A549 treated with CORT108297 at 1 μM for 4 hours (cell line): ENCODE results near the gene ENHO. TPM values are rescaled to one million over a fixed set of nuclear protein-coding genes. Genes with fewer than 3 reads are reported as not detected.

Source experiments
- total RNA-seq: library from RNA; stranded (reverse); fragments of 200-300 nt; extraction: Qiagen RNA extraction; gene quantifications from 5 replicates; pipeline ENCODE4 v1.2.3, GENCODE V29; 2022

ENHO gene
- 0.82 to 2.8 TPM (median 2.4 TPM) in 5 replicates for total RNA-seq

GRCh38 chr9:34522971-34523797 is at the start of gene ENHO:
Gene ENHO (minus strand): TSS chr9:34522990. CDS start chr9:34521695, 1,295 bp downstream.

Other genes starting within 250 kb of the ENHO start
- 3.0 to 3.7 TPM (median 3.3 TPM) in 5 replicates for gene KIF24, start 193.7 kb downstream of the ENHO start, total RNA-seq
- gene NUDT2, start 193.4 kb downstream of the ENHO start, total RNA-seq = 22.9 to 25.1 TPM (median 23.8 TPM) in 5 replicates
- 3.1 to 5.1 TPM (median 4.5 TPM) in 5 replicates for gene MYORG, start 146.1 kb downstream of the ENHO start, total RNA-seq
- 13.9 to 18.4 TPM (median 16.8 TPM) in 5 replicates for gene FAM219A, start 64.4 kb downstream of the ENHO start, total RNA-seq
- 0.07 to 0.21 TPM (median 0.12 TPM) in 5 replicates for gene DNAI1, start 64.2 kb downstream of the ENHO start, total RNA-seq
- 0.07 to 0.13 TPM (median 0.11 TPM) in 5 replicates for gene CNTFR, start 66.7 kb upstream of the ENHO start, total RNA-seq
- 35.1 to 50.0 TPM (median 48.2 TPM) in 5 replicates for gene RPP25L, start 89.1 kb upstream of the ENHO start, total RNA-seq
- 98.4 to 114 TPM (median 111 TPM) in 5 replicates for gene DCTN3, start 97.5 kb upstream of the ENHO start, total RNA-seq
- 0.15 to 0.25 TPM (median 0.24 TPM) in 4 of 5 replicates, not detected in the other for gene ARID3C, start 106.1 kb upstream of the ENHO start, total RNA-seq
- 158 to 211 TPM (median 201 TPM) in 5 replicates for gene SIGMAR1, start 114.8 kb upstream of the ENHO start, total RNA-seq
- 16.2 to 20.8 TPM (median 19.3 TPM) in 5 replicates for gene GALT, start 123.7 kb upstream of the ENHO start, total RNA-seq
- 4.4 to 7.5 TPM (median 6.4 TPM) in 5 replicates for gene IL11RA, start 129.2 kb upstream of the ENHO start, total RNA-seq
- 0.15 to 0.21 TPM (median 0.16 TPM) in 3 of 5 replicates, not detected in the others for gene CCL27, start 139.7 kb upstream of the ENHO start, total RNA-seq
- gene CCL19, start 168.3 kb upstream of the ENHO start, total RNA-seq = not detected in 5 replicates
- gene CCL21, start 187.1 kb upstream of the ENHO start, total RNA-seq = not detected in 5 replicates